Spinal cord (tissue), 10 donors: ENCODE data around the gene PSMB7. TPM values are rescaled to one million over a fixed set of nuclear protein-coding genes. Genes with fewer than 3 reads are reported as not detected.

Experiments
- DNase-seq, 6 donors: peaks; one replicate each; pipeline versions ENCODE4 v3.0.0 to v3.0.0-alpha.2; 2013 to 2015; ENCODE audit warnings: low spot score in 6 of 6, low read depth in 4 of 6
- H3K27ac ChIP-seq: one replicate; pipeline ENCODE4 v1.5.1; 2013; ENCODE audit warnings: low read depth, low read length, control low read depth
- H3K27me3 ChIP-seq: one replicate; pipeline ENCODE4 v1.6.1; 2013; ENCODE audit warnings: low read length; ENCODE audit not compliant: control insufficient read depth, insufficient read depth
- H3K36me3 ChIP-seq: one replicate; pipeline ENCODE4 v1.6.1; 2013; ENCODE audit warnings: low read length; ENCODE audit not compliant: control insufficient read depth, insufficient read depth
- H3K4me1 ChIP-seq: one replicate; pipeline ENCODE4 v1.6.1; 2013; ENCODE audit warnings: low read length; ENCODE audit not compliant: control insufficient read depth, insufficient read depth
- H3K4me3 ChIP-seq: one replicate; pipeline ENCODE4 v1.5.1; 2013; ENCODE audit warnings: low read depth, low read length, control low read depth
- H3K9me3 ChIP-seq: one replicate; pipeline ENCODE4 v1.6.1; 2013; ENCODE audit warnings: low read length; ENCODE audit not compliant: control insufficient read depth, insufficient read depth
- WGBS: methylation state at CpG from one replicate; pipeline ENCODE4 v1.1.5; 2013; ENCODE audit warnings: missing lambda C conversion rate; ENCODE audit not compliant: insufficient coverage; 5-methylcytosine and 5-hydroxymethylcytosine counted together
- polyA plus RNA-seq, 2 donors: library from polyadenylated mRNA; unstranded; fragments of 120-200 nt; gene quantifications; one replicate each; pipeline ENCODE4 v1.2.1, GENCODE V29; 2013; ENCODE audit not compliant: insufficient read length in 2 of 2
- total RNA-seq, 2 donors: library from RNA; depleted of rRNA in 1 of 2; stranded (reverse); fragments of 120-200 nt in 1 of 2; fragments of >200 nt in 1 of 2; gene quantifications; one replicate each; pipeline versions ENCODE4 v1.2.3 to v1.2.4, GENCODE V29; 2013 to 2014
- donor health status: healthy.

PSMB7 gene
- total and polyA plus RNA-seq, 4 donors: 154 to 244 (median 208) TPM

- Histone ChIP-seq H3K27me3 (no peaks in the 10 kb centered on the region), H3K4me1 (peaks cover 23% of the 10 kb centered on the region), H3K36me3 (peaks cover 93% of the 10 kb centered on the region), H3K4me3 (no peak overlapping the region), H3K9me3 (no peaks in the 10 kb centered on the region), H3K27ac (peak overlapping the region; percentile 81)
- DNase-seq: no peak
- 76% methylated on average over 23 of the region's 23 CpGs for WGBS
Observed at GRCh38 chr9:124343533-124344290, 71.5 kb downstream of the PSMB7 start.

- H3K9me3 ChIP-seq: no peaks in the 10 kb centered on the region
- peak; percentile 33 to 86 (median 48) for DNase-seq
- WGBS: 25% methylated on average over 14 of the region's 26 CpGs
- no peaks in the 10 kb centered on the region for H3K27me3 ChIP-seq
- H3K4me1 ChIP-seq: peaks cover 23% of the 10 kb centered on the region
- peaks cover 87% of the 10 kb centered on the region for H3K36me3 ChIP-seq
- H3K4me3 ChIP-seq: no peak overlapping the region
- peak overlapping the region; percentile 81 for H3K27ac ChIP-seq
Observed at GRCh38 chr9:124342776-124343485, 72.3 kb downstream of the PSMB7 start.

DNA sequence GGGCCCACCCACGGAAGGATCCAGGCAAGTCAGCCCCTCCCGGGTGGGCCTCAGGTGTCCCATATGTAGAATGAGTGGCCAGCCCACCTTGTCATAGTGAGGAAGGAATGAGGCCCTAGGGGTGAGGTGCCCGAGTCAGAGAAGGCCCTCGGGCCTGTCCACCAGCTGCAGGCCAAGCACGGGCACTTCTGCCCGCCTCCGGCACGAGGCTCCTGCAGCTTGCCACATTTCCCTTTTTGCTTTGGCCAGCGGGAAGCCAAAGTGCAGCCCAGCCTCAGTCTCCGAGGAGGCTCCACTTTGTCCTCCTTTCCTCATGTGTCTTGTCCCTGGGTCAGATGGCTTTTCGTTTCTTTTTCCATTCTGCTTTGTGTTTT, 72.9 kb downstream of the PSMB7 start:
- H3K27ac ChIP-seq: peak overlapping the region; percentile 81
- peaks cover 83% of the 10 kb centered on the region for H3K36me3 ChIP-seq
- H3K4me3 ChIP-seq: no peak overlapping the region
- WGBS: 80% methylated on average over 9 of the region's 11 CpGs
- peaks cover 23% of the 10 kb centered on the region for H3K4me1 ChIP-seq
- H3K9me3 ChIP-seq: no peaks in the 10 kb centered on the region
- DNase-seq: no peak
- H3K27me3 ChIP-seq: no peaks in the 10 kb centered on the region

DNA sequence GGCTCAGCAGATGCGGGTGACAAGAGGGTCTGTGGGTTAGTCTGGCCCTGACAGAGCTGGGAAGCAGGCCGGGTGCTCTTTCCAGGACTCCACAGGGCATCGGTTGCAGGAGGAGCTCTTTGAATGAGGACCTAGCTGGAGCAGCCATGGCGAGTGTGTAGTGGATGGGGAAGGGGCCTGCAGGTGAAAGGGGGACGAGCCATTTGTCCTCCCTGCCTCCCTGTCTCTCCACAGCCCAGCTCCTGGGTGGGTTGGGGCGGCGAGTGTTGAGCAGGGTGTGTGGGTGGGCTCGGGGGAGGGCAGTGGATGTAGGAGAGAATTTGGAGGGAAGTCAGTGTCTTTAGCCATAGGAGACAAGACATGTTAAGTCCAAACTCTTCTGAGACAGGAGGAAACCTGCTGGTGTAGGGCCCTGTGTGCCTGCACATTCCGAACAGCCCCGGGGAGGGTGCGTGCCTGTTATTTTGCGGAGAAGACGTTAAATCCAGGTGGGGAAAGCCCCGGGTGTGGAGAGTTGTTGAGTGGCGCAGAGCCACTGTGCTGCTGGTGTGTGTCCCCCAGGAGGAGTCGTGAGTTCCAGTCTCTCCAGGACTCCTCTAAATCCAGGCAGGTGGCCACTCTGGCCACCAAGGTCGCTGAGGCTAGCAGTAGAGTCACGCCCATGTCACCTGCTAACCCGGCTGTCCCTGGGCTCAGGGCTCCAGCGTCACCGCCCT, 73.6 kb downstream of the PSMB7 start:
- peaks cover 81% of the 10 kb centered on the region for H3K36me3 ChIP-seq
- DNase-seq: no peak
- 87% methylated on average over 21 of the region's 21 CpGs for whole genome bisulfite sequencing
- no peak overlapping the region for H3K4me3 ChIP-seq
- H3K27ac ChIP-seq: no peak overlapping the region
- H3K27me3 ChIP-seq: no peaks in the 10 kb centered on the region
- no peaks in the 10 kb centered on the region for H3K9me3 ChIP-seq
- H3K4me1 ChIP-seq: peaks cover 23% of the 10 kb centered on the region

GRCh38 chr9:124340219-124341069, 74.8 kb downstream of the PSMB7 start:
- Histone ChIP-seq H3K27ac (no peak overlapping the region), H3K36me3 (peaks cover 74% of the 10 kb centered on the region)

GRCh38 chr9:124339603-124340146, 75.6 kb downstream of the PSMB7 start:
- Histone ChIP-seq H3K4me1 (peaks cover 23% of the 10 kb centered on the region), H3K9me3 (no peaks in the 10 kb centered on the region), H3K36me3 (peaks cover 70% of the 10 kb centered on the region), H3K27ac (no peak overlapping the region), H3K27me3 (no peaks in the 10 kb centered on the region), H3K4me3 (no peak overlapping the region)
- no peak for DNase-seq
- 62% methylated on average over 10 of the region's 13 CpGs for WGBS

More at GRCh38 chr9:124340219-124341069, 74.8 kb downstream of the PSMB7 start:
- 85% methylated on average over 11 of the region's 18 CpGs for WGBS
- Histone ChIP-seq H3K4me3 (no peak overlapping the region), H3K9me3 (no peaks in the 10 kb centered on the region), H3K4me1 (peaks cover 23% of the 10 kb centered on the region), H3K27me3 (no peaks in the 10 kb centered on the region)
- DNase-seq: no peak

DNA sequence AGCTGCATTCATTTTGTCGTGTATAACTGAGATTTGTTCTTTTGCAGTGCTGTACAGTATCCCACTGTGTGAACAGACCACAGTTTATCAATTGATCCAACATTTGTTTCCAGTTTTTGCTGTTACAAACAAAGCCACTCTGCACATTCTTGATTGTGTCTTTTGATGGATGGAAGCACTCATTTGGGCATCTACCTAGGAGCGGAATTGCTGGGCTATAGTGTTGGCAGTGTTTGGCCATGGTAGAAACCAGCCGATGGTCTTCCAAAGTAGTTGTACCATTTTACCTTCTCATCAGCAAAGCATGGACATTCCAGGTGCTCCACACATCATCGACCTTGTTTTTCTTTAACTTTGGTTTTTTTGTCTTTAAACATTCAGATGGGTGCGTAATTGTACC, 77.7 kb downstream of the PSMB7 start:
- H3K4me3 ChIP-seq: no peak overlapping the region
- no CpG with 5 or more reads among the region's 5 CpGs for WGBS
- peaks cover 69% of the 10 kb centered on the region for H3K36me3 ChIP-seq
- no peaks in the 10 kb centered on the region for H3K9me3 ChIP-seq
- H3K27me3 ChIP-seq: no peaks in the 10 kb centered on the region
- no peak for DNase-seq
- H3K27ac ChIP-seq: no peak overlapping the region
- H3K4me1 ChIP-seq: peaks cover 13% of the 10 kb centered on the region

DNA sequence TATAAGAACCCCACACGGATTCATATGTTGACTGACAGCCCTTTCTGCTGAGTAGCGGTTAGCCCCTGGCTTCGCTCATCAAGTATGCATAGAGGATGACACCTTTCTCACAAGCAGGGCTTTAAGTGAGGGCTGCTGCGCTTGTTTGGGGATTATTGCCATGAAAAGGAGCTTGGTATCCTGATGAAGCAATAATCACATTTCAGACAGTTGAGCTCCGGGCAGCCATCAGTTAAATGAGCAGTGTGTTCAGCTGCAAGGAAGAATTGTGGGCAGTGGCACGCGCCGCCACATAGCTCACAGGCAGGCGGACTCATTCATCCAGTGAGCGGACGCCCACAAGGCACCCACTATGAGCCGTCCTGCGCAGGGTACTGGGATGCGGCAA, 79.9 kb downstream of the PSMB7 start:
- Histone ChIP-seq H3K9me3 (no peaks in the 10 kb centered on the region), H3K4me3 (no peak overlapping the region), H3K27ac (no peak overlapping the region), H3K4me1 (peaks cover 12% of the 10 kb centered on the region), H3K36me3 (peaks cover 66% of the 10 kb centered on the region), H3K27me3 (no peaks in the 10 kb centered on the region)
- 85% methylated on average over 14 of the region's 14 CpGs for WGBS
- no peak for DNase-seq
